Stimulated activated CD4-positive, alpha-beta T cell treated with anti-CD3 and anti-CD28 coated beads, Interleukin-2, amount 100 ng/mL, for 4 hours (primary cell): ENCODE data around the gene RRP1B.
"Not testable (repeated sequence)": the region's sequence is repeated elsewhere in the genome, so short reads cannot be mapped to it uniquely, and the experiment has no call there.

ENCODE experiments used
- DNase-seq: peaks from one replicate; pipeline ENCODE4 v3.0.0-alpha.2; 2020; ENCODE audit warnings: low read depth

RRP1B gene

DNA sequence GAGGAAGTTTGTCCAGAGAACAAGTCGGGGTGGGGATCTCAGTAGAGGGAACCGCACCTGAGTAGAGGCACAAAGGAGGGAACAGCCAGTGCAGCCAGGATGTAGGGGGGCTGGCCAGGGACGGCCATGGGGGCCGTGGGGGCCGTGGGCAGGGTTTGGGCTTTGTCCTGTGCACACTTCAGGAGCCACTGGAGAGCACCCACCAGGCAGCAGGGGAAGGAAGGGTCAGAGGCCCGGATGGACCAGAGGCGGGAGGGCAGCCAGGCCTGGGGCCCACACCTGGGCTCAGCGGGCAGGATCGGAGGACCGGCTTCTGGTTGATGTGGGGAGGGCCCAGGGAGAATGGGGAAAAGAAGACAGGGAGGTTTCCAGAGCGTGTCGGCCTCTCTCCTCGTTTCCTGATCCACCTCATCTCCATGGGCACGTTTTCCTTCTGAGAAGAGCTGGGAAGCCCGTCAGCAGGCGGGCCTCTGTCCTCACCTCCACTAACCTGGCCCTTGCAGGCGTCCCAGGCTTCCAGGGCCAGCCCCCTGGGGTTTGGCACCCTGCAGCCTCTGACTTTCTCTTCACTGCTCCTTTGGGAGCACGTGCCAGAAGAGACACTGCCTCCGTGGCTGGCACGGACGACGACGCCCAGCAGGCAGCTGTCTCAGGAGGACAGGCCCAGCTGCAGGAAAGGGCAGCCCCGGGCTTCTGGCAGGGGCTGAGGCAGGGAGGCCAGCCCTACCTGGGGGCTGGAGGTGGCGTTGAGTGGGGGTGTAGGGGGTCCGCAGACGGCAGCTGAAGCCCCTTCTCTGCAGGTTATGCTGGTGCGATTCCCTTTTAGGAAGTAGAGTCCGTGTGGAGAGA, 42.8 kb downstream of the RRP1B start:
- no peak for DNase-seq

DNA sequence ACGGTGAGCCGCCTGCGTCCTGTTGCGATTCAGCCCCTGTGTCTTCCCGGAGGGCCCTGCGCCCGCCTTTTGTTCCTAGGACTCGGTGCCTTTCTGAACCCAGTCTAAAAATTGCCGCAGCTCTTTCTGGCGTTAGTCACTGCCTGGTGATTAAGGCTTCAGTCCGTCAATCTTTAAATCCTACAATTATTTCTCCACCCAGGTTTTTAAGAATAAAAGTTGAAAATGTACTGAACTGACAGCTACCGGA, 43.4 kb downstream of the RRP1B start:
- DNase-seq = no peak

DNA sequence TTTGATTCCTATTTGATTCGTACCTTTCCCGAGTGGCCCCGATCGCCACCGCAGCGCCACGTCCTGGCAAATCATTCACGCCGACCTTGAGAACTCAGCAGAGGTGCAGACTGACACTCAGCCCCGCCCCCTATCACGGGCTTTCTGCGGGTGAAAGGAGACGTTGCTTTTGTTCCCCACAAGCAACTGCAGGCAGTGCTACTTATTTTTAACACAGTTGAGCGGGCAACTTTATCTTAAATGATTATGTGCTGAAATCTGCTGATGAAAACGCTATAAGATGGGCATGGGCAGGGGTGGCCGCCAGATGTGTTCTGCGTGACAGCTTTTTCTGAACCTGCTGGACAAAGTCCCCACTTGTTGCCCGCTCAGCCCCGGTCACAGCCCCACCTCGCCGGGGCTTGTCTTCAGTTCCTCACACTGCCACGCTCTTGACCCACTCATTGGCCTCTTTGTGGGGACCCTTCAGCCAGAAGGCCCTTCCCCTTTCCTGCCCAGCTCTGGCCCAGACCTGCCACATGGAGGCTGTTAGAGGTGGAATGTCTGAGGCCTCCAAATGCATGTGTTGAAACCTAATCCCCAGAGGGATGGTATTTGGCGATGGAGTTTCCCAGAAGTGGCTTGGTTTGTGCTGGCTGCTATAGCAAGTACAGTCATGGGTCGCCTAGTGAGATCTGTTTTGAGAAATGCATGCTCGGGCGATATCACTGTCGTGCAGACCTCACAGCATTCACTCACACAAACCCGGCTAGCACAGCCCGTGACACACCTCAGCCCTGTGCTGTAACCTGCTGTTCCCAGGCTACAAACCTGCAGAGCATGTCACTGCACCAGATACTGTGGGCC, 43.9 kb downstream of the RRP1B start:
- DNase-seq = no peak

DNA sequence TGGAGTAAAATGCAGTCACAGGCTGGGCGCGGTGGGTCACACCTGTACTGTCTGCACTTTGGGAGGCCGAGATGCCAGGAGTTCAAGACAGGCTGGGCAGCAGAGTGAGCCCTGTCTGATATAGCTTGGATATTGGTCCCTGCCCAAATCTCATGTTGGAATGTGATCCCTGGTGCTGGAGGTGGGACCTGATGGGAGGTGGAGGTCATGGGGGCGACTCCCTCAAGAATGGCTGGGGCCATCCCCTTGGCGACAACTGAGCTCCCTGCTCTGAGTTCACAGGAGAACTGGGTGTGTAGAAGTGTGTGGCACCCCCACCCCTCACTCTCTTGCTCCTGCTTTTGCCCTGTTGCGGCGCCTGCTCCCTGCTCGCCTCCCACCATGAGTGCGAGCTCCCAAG, 48.1 kb downstream of the RRP1B start:
- no peak for DNase-seq

DNA sequence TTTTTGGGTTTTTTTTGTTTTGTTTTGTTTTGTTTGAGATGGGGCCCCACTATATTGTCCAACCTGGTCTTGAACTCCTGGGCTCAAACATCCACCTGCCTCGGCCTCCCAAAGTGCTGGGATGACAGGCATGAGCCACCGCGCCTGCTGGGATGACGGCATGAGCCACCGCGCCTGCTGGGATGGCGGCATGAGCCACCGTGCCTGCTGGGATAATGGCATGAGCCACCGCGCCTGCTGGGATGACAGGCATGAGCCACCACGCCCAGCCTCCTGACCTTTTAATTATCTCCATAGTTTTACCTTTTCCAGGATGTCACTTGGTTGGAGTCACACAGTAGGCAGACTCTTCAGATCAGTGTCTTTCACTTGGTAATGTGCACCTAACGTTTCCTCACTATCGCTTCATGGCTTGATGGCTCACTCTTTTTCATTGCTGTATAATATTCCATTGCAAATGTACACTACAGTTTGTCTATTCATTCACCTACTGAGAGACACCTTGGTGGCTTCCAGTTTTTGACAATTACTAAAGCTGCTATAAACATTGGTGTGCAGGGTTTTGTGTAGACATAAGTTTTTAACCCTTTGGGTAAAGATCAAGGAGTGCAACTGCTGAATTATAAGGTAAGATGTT, 49.5 kb downstream of the RRP1B start:
- DNase-seq = no peak

DNA sequence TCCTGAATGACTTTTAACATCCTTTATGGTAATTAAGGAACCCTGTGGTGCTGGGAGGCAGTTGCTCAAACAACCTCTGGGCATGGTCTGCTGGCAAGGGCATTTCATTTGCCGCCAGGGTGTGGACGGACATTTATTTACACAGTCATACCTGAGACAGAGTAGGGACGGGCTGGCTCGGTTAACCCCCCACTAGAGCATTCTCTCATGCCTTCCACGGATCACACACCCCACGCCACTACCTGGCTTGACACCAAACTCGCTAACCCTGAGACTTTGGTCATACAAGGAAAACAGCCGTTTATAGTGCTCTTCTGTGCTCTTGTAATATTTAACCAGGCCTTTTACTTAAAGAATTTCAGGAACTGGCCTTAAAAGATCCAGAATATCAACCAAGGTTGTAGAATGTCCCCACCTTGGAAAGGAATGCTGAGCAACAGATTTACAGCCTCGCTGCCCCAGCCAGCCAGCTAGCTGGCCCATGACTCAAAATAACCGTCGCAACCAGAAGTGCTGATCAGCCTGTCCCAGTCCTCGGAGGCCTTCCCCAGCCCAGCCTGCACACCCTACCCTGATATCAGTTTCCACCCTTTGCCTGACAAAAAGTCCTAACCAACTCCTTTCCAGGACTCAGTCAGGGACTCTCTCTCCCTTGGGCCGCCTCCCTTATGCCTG, 53.0 kb downstream of the RRP1B start:
- no peak for DNase-seq

DNA sequence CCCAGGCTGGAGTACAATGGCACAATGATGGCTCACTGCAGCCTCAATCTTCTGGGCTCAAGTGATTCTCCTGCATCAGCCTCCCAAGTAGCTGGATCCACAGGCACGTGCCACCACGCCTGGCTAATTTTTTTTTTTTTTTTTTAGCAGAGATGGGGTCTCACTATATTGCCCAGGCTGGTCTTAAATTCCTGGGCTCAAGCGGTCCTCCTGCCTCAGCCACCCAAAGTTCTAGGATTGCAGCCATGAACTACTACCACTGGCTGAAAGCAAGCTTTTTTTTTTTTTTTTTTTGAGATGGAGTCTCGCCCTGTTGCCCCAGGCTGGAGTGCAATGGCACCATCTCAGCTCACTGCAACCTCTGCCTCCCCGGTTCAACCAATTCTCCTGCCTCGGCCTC, 53.8 kb downstream of the RRP1B start:
- not testable (repeated sequence) for DNase-seq

DNA sequence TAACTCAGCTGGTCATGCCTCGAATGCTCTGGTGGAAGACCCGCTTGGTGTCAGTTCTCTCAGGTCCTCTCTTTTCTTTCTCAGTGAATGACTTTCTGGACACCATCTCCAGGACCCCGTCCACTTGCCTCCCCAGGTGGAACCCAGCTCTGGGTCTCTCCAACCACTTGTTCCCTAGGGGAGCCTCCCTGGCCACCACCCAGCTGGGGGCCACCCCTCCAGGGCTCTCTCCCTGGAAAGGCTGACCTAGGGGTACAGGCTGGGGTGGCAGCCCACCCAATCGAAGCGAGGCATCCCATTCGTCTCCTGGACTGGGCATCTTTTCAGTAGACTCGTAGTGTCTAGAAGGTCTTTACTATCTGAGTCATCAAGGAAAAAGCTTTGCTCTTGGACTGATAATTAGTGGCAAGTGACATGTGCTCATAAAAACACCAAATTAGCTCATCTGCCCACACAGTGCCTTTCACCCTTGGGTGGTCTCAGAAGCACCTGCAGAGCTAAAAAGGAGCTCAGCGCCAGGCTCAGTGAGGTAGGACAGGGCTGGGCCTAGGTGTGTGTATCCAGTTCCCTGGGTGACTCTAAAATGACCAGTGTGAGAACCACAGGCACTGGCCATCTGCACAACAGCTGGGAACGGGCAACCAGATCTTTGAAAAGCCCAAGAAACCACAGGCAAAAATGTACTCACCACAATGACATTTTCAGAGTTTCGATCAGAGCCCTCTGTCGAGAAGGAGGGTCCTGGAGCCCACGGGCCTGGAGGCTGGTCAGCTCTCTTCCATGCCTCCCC, 57.2 kb downstream of the RRP1B start:
- DNase-seq = no peak

DNA sequence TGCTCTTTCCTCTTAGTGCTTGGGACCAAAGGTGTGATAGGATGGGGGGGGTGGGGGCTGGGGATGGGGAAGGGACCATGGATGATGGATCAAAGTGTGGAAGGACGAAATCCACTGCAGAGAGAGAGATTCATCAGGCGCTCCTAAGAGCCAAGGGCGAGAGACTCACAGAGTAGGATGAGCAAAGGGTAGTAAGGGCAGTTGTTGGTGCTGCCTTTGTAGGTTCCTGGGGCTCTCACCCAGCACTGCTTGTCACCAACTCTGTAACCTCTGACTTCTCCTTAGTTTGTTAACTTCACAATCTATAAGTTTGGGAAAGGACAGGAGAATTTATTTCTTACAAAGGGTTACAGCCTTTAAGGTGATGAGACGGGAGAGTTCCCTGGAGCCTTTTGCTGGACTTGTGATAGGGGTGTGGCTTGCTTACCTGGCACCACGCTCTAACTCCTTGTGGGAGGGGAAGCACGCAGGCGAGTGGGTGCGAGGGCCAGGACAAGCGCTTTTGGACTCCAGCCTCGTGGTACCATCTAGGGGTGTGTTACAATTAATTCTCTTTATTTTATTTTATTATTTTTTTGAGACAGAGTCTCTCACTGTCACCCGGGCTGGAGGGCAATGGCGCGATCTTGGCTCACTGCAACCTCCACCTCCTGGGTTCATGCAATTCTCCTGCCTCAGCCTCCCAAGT, 58.0 kb downstream of the RRP1B start:
- no peak for DNase-seq

DNA sequence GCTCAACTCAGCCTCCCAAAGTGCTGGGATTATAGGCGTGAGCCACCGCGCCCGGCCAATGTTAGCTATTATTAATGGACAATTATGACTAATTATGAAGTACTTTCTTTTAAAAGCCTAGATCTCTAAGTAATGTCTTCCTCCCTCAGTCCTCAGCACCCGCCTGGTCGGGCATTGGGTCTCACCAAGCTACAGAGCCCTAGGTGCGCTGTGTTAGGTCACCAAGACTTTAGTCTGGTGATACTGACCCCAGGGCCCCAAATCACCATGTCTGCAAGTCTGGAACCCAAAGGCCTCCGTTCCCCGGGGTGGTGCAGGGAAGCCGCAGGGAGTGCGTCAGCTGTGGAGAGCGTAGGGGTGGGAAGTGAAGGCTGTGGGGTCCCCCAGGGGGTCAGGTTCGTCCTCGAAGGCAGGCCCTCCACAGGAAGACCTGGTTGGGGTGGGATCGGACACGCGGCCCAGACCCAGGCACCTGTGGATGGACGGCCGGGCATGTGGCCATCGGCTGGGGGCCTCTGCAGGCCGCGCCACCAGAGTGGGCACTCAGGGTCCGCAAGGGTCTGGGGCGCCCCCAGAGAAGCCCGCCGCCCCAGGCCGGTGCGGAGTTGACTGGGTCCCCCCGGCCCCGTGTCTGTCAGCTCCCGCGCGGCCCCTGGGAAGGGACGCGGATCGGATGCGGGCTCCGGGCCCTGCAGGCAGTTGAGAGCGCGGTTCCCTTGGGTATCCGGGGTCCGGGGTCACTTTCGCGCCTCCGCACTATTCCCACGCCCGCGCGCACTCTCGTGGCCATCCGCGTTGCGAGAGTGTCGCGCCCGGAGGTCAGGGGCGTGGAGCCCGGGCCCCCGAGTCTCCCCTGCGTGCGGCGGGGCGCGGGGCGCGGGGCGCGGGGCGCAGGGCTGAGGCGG, 58.9 kb downstream of the RRP1B start:
- DNase-seq = no peak

DNA sequence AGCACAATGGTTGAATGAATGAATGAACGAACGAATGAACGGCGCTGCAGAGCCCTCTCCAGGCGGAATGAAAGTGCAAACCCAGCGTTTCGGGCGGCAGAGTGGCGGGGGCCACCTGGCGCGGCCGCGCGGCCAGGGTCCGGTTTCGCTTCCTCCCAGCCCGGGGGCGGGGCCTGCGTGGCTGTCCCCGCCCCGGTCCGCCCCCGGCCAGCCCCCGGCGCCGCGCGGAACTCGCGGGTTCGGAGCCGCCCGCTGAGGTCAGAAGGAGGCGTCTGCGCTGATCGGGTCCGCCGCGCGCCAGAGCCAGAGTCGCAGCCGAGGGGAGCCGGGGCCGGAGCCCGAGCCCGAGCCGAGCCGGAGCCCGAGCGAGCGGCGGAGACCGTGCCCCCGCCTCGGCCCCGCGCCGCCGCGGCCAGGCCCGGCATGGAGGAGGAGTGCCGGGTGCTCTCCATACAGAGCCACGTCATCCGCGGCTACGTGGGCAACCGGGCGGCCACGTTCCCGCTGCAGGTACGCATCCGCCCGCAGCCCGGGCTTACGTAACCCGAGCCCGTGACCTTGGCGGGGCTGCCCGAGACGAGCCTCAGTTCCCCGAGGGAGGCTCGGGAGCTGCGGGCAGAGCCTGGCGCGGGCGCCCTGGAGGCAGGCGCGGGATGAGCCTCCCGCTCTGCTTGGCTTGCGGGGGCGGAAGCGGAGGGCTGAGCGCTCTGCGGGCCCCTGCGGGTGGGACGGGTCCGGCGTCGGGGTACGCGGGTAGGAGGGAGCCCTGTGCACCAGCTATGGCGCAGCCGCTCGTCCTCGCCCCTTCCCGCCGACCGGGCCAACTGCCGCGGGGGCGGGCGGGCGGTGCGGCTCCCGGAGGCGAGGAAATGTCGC, 59.8 kb downstream of the RRP1B start, which contains the start of gene PDXK:
Gene PDXK (plus strand): TSS at position 258 of the 876 bp plus-strand sequence. CDS start 166 bp downstream, at position 424.
- peak; percentile 70 for DNase-seq

DNA sequence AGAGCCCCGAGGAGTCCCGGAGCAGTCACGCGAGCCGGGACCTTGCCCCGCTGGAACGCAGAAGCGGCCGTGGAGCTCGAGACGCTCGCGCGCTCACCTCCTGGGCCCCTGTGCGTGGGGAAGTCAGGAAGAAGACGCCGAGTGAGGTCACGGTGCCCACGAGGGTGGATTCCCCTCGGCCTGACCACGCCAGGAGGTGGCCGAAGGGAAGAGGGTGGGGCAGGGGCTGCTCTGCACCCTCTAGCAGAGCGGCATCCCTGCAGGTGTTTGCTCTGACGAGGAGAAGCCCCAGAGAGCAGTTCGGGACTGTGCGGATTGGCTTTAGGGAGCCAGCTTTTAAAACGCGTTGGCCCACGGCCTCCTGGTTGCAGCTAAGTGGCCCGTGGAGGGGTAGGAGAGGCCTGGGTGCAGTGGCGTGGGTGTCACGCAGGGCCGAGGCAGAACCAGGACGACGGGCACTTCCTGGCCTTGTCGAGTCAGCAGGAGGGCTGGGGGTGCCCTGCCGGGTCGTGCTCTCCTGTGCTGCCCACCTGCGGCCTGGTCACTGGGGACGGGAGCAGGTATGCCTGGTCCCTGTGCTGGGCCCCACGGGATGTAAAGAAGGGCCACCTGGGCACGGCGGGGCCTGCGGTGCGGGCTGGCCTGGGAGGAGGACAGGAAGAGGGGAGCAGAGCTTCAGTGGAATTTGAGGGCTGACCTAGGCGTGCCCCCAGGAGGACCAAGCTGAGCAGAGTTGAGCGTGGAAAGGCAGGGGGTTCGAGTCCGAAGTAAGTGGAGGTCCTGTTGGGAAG, 60.6 kb downstream of the RRP1B start:
- DNase-seq = no peak

DNA sequence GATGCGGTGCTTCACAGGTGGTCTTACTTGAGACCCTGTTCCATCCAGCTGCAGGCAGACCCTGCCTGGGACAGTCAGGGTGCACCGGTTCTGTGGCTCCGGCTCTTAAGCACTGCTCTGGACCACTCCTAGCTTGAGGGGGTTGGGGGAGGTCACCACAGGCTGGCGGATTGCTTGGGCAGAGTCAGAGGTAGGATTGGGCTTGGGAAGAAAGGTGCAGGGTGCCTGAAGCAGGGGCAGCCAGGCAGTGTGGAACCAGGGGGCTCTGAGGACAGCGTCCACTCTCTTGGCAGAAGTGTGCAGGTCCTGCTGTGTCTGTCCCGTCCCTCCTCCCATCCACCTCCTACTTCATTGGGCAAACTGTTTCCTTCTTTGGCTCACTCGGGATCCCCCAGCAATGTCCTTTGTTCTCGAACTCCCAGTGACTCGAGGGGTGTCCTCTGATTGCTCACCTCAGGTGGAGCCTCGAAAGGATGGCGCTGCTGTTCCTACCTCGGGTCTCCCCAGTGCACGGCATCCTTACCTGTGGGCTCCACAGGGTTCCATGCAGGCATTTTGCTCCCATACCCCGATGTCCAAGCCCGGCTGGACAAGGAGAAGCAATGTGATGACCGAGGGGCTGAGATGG, 61.3 kb downstream of the RRP1B start:
- no peak for DNase-seq

DNA sequence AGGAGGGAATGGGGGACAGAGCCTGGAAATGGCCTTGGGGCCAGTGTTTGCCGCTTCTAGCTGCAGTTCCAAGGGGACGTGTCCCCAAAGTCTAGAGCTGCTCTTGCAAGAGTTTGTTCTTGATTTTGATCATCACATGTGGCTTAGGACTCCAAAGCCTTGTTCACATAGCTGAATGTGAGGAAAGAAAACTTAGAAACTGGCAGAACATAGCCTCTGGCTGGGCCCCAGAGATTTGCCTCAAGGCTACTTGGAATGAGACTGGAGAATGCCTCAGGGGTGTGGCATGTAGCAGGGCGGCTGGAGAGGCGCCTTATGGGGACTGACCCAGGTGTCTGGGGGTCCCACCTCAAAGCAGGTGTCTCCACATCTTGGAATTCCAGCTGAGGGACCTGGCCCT, 61.8 kb downstream of the RRP1B start:
- no peak for DNase-seq

DNA sequence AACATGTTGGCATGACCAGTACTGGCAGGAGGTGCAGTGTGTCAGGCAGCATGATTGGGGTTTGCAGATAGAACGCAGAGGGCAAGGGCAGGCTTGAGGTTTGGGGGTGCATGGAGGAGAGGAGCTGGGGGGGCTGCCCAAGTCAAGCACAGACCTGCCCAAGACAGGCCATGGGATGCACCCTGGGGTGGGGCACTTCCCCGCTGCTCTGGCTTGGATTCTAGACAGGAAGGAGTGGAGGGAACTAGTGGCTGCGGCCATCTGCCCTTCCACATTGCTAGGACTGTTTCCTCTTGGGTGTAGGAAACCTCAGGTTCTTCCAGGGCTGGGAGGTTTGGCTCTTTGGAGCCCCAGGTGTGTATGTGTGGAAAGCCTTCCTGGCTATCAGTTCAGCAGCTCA, 62.6 kb downstream of the RRP1B start:
- no peak for DNase-seq

DNA sequence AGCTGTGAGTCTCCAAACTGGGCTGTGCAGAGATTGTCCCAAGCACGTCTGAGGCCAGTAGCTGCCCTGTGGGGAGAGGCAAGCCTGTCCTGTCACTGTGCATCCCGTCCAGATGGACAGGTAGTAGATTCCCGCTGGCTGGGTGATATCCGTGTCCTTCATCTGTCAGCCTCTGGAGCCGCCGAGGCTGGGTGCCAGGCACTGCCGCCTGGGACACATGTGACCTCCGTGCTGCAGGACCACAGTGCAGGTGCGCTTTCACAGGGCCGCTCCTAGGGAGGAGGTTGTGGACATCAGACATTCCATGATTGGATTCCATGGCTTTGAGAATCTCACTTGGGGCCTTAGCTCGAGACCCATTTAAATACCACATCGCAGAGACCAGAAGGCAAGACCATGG, 64.3 kb downstream of the RRP1B start:
- no peak for DNase-seq

DNA sequence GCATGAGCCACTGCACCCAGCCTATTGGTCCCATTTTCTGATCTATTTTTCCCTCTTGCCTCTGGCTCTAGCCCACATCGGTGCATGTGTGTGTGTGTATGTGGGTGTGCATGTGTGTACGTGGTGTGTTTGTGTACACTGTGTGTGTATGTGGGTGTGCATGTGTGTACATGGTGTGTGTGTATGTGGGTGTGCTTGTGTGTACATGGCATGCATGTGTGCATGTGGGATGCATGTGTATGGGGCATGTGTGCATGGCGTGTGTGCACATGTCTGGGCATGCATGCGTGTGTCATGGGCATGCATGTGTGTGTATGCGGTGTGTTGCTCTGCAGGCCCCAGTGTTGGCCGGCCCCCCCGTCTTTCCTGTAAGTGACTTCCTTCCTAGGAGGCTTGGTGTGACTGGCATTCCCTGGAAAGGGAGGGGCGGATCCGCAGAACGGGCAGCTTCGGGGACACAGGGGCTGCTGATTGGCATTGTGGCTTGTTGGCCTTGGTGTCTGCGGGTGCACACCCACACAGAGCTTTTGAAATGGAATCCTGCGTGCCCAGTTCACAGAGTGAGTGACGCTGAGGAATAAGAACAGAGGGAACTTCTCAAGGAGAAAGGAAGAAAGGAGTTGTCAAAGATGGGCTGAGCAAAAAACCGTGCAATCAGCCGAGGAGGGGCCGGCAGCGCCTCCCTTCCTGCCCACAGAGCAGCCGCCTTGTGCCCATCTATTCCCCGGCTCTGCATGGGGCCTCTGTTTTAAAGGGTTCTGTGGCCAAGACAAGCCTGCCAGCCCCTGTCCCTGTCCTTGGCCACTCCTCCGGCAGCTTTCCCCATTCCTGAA, 67.5 kb downstream of the RRP1B start:
- no peak for DNase-seq
